ENCODE results near the gene SYAP1.

GRCh38 chrX:16814597-16814996 is 95.2 kb downstream of the SYAP1 start:
- no peak for TF ChIP-seq CTCF (conservative IDR thresholded peaks at IDR 0.05; ENCODE audit: low read depth in 2 of 2)
- no peak for TF ChIP-seq EZH2 (IDR thresholded peaks at IDR 0.05; ENCODE audit: low read depth, unreplicated experiment)
- no peak for TF ChIP-seq REST (IDR thresholded peaks at IDR 0.05; ENCODE audit: unreplicated experiment)
- no peak for TF ChIP-seq POLR2AphosphoS5 (IDR thresholded peaks at IDR 0.05; ENCODE audit: low read depth)
